Effector memory CD8-positive, alpha-beta T cell (primary cell): ENCODE measurements around the gene YBX1.
A peak's percentile ranks its signal among the peaks of the same experiment; 100 is the strongest.
"Not testable (repeated sequence)": the region's sequence is repeated elsewhere in the genome, so short reads cannot be mapped to it uniquely, and the experiment has no call there.

Source experiments
- ATAC-seq: fragments of 150-1000 bp; cut with Tn5 transposase; replicated peaks from 2 replicates; pipeline ENCODE4 v1.10.0; 2021; ENCODE audit warnings: mild to moderate bottlenecking, moderate library complexity
- DNase-seq, 3 experiments: peaks; one replicate each; pipeline ENCODE4 v3.0.0; 2021
- H3K27ac Mint-ChIP-seq, 2 donors: one replicate each; pipeline ENCODE4 v1.8.0; 2022; ENCODE audit warnings: mild to moderate bottlenecking in 2 of 2, mixed read lengths in 2 of 2, moderate library complexity in 2 of 2
- H3K27me3 Mint-ChIP-seq, 2 donors: one replicate each; pipeline ENCODE4 v1.8.0; 2022; ENCODE audit warnings: mixed read lengths in 2 of 2
- H3K36me3 Mint-ChIP-seq: one replicate; pipeline ENCODE4 v1.8.0; 2022; ENCODE audit warnings: mild to moderate bottlenecking, moderate library complexity, mixed read lengths; ENCODE audit not compliant: insufficient read depth
- H3K4me1 Mint-ChIP-seq, 2 donors: one replicate each; pipeline ENCODE4 v1.8.0; 2022; ENCODE audit warnings: low read depth in 2 of 2, mixed read lengths in 2 of 2
- H3K4me3 Mint-ChIP-seq, 2 donors: one replicate each; pipeline ENCODE4 v1.8.0; 2022; ENCODE audit warnings: mild to moderate bottlenecking in 2 of 2, mixed read lengths in 2 of 2, moderate library complexity in 2 of 2
- H3K9me3 Mint-ChIP-seq, 2 donors: one replicate each; pipeline ENCODE4 v1.8.0; 2022; ENCODE audit warnings: mixed read lengths in 2 of 2

YBX1 gene

GRCh38 chr1:42679364-42679983 lies 2.7 kb upstream of the YBX1 start:
- ATAC-seq (no peak), DNase-seq (no peak)
- peaks cover 26 to 28% of the 10 kb centered on the region in 2 donors for H3K4me1 Mint-ChIP-seq
- H3K27me3 Mint-ChIP-seq, result no peaks in the 10 kb centered on the region
- H3K9me3 Mint-ChIP-seq, result no peaks in the 10 kb centered on the region
- H3K27ac Mint-ChIP-seq, result no peak overlapping the region
- H3K36me3 Mint-ChIP-seq, result peaks cover 38% of the 10 kb centered on the region
- no peak overlapping the region for H3K4me3 Mint-ChIP-seq

DNA sequence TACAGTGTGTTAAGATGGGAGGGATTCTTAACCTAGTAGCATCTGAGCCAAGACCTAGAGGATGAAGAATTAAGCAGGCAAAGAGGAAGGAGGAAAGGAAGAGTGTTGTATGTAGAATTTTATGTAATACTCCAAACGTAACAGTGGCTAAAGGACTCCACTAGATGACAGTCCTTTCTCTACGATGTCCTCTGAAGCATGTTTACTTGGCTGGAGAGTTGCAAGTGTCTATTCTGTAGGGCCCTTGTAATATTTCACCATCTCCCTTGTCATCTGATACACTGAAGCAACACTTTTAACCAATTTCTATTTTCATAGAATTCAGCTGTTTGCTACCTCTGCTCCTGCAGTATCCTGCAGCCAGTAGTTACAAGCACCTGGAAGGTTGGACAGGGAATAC lies 2.2 kb upstream of the YBX1 start:
- no peak for DNase-seq
- Mint-ChIP-seq H3K27ac (no peak overlapping the region), H3K4me1 (peaks cover 32 to 33% of the 10 kb centered on the region in 2 donors), H3K36me3 (peaks cover 43% of the 10 kb centered on the region), H3K4me3 (peak overlapping the region in 1 of 2 donors; percentile 31), H3K9me3 (no peaks in the 10 kb centered on the region), H3K27me3 (no peaks in the 10 kb centered on the region)
- no peak for ATAC-seq

- H3K27ac Mint-ChIP-seq, result peak overlapping the region; percentile 96 to 98
- ATAC-seq (no peak), DNase-seq (peak in 1 of 3 experiments; percentile 9)
- H3K4me1 Mint-ChIP-seq, result peaks cover 36 to 44% of the 10 kb centered on the region in 2 donors
- H3K9me3 Mint-ChIP-seq, result no peaks in the 10 kb centered on the region
- no peaks in the 10 kb centered on the region for H3K27me3 Mint-ChIP-seq
- H3K4me3 Mint-ChIP-seq, result peak overlapping the region; percentile 97 to 98
- H3K36me3 Mint-ChIP-seq, result peaks cover 46% of the 10 kb centered on the region
Observed at GRCh38 chr1:42680921-42681683, 1.1 kb upstream of the YBX1 start.

DNA sequence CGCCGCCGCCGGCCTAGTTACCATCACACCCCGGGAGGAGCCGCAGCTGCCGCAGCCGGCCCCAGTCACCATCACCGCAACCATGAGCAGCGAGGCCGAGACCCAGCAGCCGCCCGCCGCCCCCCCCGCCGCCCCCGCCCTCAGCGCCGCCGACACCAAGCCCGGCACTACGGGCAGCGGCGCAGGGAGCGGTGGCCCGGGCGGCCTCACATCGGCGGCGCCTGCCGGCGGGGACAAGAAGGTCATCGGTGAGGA lies 193 bp downstream of the YBX1 start:
- H3K27me3 Mint-ChIP-seq, H3K9me3 Mint-ChIP-seq, DNase-seq: not testable (repeated sequence)
- peak; percentile 11 for ATAC-seq
- Mint-ChIP-seq H3K4me1 (peaks cover 42 to 57% of the 10 kb centered on the region in 2 donors), H3K27ac (peak overlapping the region; percentile 96 to 98), H3K4me3 (peak overlapping the region; percentile 97 to 98), H3K36me3 (peaks cover 41% of the 10 kb centered on the region)

DNA sequence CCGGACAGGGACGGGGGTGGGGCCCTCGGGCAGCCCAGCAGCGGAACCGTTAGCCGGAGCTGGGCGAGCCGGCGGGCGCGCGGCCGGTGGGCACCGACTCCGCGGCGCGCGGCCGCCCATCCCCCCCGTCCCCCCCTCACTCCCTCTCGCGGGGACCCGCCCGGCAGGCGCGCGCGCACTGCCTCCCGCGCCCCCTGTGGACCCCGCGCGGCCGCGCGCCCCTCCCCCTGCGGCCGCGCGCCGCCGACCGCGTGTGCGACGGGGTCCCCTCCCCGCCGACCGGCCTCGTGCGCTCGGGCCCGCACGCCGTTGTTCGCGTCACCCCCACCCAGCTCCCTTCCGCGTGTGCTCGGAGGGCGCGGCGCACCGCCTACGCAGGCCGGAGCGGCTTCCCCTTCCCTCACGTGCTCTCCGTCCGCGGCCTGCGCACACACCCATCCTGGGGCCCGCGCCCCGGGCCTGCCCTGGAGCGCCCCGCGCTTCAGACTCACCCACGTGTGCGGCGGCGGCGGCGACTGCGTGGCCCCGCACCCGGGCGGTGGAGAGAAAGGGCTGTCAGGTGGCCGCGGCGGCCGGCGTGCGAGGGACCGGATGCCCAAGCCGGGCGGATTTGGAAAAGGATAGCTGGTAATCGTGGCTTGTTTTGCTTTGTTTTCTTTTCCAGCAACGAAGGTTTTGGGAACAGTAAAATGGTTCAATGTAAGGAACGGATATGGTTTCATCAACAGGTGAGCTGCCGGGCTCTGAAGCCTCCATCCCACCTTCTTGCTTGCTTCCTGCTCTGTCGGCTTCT lies 717 bp downstream of the YBX1 start:
- no peaks in the 10 kb centered on the region for H3K27me3 Mint-ChIP-seq
- no peaks in the 10 kb centered on the region for H3K9me3 Mint-ChIP-seq
- H3K36me3 Mint-ChIP-seq, result peaks cover 43% of the 10 kb centered on the region
- H3K4me3 Mint-ChIP-seq, result peak overlapping the region; percentile 91 to 95
- peak; percentile 49 to 57 (median 53) for DNase-seq
- H3K4me1 Mint-ChIP-seq, result peaks cover 47 to 62% of the 10 kb centered on the region in 2 donors
- peak; percentile 49 for ATAC-seq
- peak overlapping the region; percentile 96 to 98 for H3K27ac Mint-ChIP-seq

DNA sequence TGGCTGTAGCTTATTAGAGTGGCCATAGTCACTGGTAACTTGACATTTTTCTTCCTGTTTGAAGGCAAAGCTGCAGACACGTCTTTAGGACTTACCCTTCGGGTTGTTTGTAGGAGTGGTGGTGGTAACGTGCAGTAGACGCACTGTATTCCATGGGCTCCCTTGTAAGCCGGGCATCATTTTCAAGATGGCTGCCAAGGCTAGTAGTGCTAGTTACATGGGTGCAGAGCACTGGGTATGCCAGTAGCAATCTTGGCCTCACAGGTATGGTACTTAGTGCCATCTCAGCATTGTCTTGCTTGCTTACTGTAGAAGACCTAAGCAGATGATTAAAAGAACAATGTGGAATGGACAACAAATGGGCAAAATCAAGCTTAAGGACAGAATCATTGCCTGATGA lies 1.9 kb downstream of the YBX1 start:
- no peaks in the 10 kb centered on the region for H3K9me3 Mint-ChIP-seq
- no peaks in the 10 kb centered on the region for H3K27me3 Mint-ChIP-seq
- ATAC-seq (no peak), DNase-seq (no peak)
- H3K4me1 Mint-ChIP-seq, result peaks cover 57 to 72% of the 10 kb centered on the region in 2 donors
- peak overlapping the region; percentile 91 to 95 for H3K4me3 Mint-ChIP-seq
- H3K36me3 Mint-ChIP-seq, result peaks cover 43% of the 10 kb centered on the region
- H3K27ac Mint-ChIP-seq, result peak overlapping the region; percentile 96 to 98

DNA sequence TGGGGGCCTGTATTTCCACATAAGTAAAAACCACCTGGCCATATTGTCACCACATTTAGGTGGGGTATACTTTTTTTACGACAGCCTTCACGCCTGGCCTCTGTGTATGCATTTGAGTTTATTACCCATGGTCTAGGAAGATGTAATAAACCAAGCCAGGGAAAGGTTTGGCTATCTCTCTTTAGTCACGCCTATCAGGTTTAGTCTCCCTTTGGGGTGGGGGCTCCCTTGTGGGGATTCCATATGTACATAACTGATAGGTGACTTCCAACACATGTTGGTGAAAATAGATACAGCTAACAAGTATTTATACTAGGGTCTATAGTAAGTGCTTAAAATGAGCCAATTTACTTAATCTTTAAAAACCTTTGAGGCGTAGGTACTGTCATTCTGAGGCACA lies 4.2 kb downstream of the YBX1 start:
- no peaks in the 10 kb centered on the region for H3K27me3 Mint-ChIP-seq
- H3K4me1 Mint-ChIP-seq, result peaks cover 56 to 83% of the 10 kb centered on the region in 2 donors
- ATAC-seq (no peak), DNase-seq (no peak)
- H3K4me3 Mint-ChIP-seq, result peak overlapping the region; percentile 91 to 95
- no peak overlapping the region for H3K27ac Mint-ChIP-seq
- no peaks in the 10 kb centered on the region for H3K9me3 Mint-ChIP-seq
- peaks cover 45% of the 10 kb centered on the region for H3K36me3 Mint-ChIP-seq

DNA sequence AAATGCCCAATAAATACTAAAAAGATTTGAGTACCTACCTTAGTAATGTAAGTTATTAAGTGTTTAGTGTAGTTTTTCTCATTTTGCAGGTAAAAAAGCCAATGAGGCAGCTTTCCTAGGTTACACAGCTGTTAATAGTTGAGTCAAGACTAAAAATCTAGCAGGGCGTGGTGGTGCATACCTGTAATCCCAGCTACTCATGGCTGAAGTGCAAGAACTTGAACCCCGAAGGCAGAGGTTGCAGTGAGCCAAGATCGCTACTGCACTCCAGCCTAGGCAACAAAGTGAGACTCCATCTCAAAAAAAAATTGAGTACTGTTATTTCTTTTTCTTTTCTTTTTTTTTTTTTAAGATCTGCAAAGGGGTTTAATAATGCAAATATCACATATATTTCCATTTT lies 7.7 kb downstream of the YBX1 start:
- DNase-seq (no peak), ATAC-seq (no peak)
- peaks cover 50 to 87% of the 10 kb centered on the region in 2 donors for H3K4me1 Mint-ChIP-seq
- H3K4me3 Mint-ChIP-seq, result peak overlapping the region; percentile 5 to 95
- peak overlapping the region in 1 of 2 donors; percentile 59 for H3K27ac Mint-ChIP-seq
- no peaks in the 10 kb centered on the region for H3K27me3 Mint-ChIP-seq
- H3K36me3 Mint-ChIP-seq, result peaks cover 45% of the 10 kb centered on the region
- H3K9me3 Mint-ChIP-seq, result no peaks in the 10 kb centered on the region

DNA sequence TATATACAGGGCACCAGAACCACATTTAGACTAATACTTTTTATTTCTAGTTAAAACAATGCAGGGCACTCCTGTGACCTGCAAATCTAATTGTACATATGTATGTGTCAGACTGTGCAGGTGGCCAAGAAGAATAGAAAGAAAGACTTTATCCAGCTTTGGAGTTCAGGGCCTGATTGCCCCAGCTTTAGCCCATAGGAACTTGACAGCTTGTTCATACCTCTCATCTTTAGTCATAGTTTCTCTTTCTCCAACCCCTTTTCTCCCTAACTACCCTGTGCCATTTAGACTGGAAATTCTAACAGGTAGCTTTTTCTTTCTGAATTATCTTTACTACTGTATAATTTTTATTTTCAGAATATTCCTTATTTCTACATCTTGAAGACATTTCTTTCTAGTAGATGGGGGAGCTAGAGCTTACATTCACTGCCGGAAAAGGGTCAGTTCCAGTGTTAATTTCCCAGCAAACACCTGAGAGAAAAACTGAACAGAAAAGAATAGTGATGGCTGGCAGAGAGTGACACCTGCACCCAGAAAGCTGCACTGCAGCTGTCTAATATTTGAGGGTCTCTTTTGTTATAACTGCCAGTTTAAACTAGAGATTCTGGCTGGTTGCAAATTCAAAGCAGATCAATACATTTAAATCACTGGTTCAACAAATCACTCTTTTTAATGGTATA lies 8.4 kb downstream of the YBX1 start:
- Mint-ChIP-seq H3K4me3 (peak overlapping the region; percentile 17 to 95), H3K27ac (no peak overlapping the region)

DNA sequence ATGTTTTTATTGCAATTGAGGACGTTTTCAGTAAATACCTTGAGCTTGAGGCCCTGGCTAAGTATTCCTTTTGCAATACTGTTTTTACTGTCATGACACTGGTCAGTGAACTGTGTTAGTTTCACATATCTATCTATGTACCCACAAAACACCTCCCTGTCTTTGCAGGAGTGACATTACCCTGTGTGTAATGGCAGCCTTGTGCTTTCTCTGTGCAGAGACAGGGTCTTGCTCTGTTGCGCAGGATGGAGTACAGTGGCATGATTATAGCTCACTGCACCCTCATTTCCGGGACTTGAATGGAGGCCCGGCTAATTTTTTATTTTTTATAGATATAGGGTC lies 8.9 kb downstream of the YBX1 start:
- ATAC-seq (peak; percentile 32), DNase-seq (no peak)
- H3K9me3 Mint-ChIP-seq, result no peaks in the 10 kb centered on the region
- no peaks in the 10 kb centered on the region for H3K27me3 Mint-ChIP-seq
- peaks cover 53% of the 10 kb centered on the region for H3K36me3 Mint-ChIP-seq
- no peak overlapping the region for H3K27ac Mint-ChIP-seq
- peak overlapping the region in 1 of 2 donors; percentile 95 for H3K4me3 Mint-ChIP-seq
- peaks cover 46 to 78% of the 10 kb centered on the region in 2 donors for H3K4me1 Mint-ChIP-seq

More for the DNA sequence above, 8.4 kb downstream of the YBX1 start:
- Mint-ChIP-seq H3K27me3 (no peaks in the 10 kb centered on the region), H3K36me3 (peaks cover 47% of the 10 kb centered on the region), H3K4me1 (peaks cover 46 to 83% of the 10 kb centered on the region in 2 donors), H3K9me3 (no peaks in the 10 kb centered on the region)
- ATAC-seq, result peak; percentile 35
- no peak for DNase-seq

- H3K36me3 Mint-ChIP-seq, result peaks cover 62% of the 10 kb centered on the region
Observed at GRCh38 chr1:42692461-42692860, 10.2 kb downstream of the YBX1 start.

DNA sequence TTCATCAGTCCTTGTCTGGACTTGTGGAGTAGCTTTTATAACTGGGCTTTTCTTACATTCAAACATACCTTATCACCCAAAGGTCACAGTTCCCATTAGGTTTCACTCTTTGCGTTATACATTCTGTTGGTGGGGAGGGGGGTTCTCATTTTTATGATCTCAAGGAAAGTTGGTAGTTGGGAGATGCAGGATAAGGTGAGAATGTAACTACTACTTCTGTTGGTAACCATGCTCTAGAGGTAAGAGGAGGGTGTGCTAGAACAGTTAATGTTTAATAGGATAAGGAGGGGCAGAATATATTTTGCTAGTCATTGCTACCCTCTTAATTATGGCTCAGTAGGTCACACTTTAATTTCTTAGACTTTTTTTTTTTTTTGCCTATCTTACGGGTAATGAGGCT lies 10.7 kb downstream of the YBX1 start:
- no peaks in the 10 kb centered on the region for H3K27me3 Mint-ChIP-seq
- DNase-seq, result no peak
- H3K9me3 Mint-ChIP-seq, result no peaks in the 10 kb centered on the region
- H3K27ac Mint-ChIP-seq, result peak overlapping the region; percentile 61 to 72
- ATAC-seq, result no peak
- H3K4me1 Mint-ChIP-seq, result peaks cover 35 to 60% of the 10 kb centered on the region in 2 donors
- H3K4me3 Mint-ChIP-seq, result peak overlapping the region; percentile 2 to 95
- H3K36me3 Mint-ChIP-seq, result peaks cover 66% of the 10 kb centered on the region

More at GRCh38 chr1:42692461-42692860, 10.2 kb downstream of the YBX1 start:
- Mint-ChIP-seq H3K27ac (peak overlapping the region; percentile 58 to 72), H3K4me1 (peaks cover 40 to 65% of the 10 kb centered on the region in 2 donors), H3K27me3 (no peaks in the 10 kb centered on the region), H3K9me3 (no peaks in the 10 kb centered on the region), H3K4me3 (peak overlapping the region; percentile 2 to 95)
- ATAC-seq (no peak), DNase-seq (no peak)

DNA sequence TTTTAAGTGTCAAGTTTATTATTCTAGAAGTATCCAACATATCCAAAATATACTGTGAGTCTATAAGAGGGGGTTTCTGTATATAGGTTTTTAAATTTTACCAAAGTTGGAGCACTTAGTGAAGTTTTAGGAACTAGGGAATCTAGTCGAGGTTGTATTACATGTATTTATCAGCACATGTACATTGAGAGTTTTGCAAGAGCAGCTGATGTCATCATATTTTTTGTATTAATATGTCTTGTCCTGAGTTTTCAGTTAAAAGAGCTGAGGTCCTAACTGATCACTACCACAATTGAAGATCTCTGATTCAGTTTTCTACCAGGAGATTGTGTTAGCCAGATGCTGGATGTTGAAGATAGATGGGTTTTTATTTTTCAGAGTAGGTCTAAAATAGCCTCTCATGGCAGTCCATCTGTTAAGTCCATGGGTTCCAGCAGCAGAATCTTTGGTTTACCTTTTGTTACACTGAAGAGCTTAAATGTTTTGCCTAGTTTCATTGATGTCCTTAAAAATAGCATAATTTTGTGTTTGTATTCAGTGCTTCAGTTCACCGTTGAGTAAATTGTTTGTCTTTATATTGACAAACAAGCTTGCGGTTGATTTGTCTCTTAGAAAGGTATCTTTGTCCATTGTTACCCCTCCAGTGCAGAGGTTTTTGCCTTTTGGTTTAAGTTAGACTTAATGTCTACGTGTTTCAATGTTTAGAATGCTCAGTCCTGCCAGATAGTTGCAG lies 16.0 kb downstream of the YBX1 start:
- H3K9me3 Mint-ChIP-seq, result no peaks in the 10 kb centered on the region
- peaks cover 99% of the 10 kb centered on the region for H3K36me3 Mint-ChIP-seq
- no peak for DNase-seq
- H3K4me1 Mint-ChIP-seq, result peaks cover 9 to 17% of the 10 kb centered on the region in 2 donors
- no peaks in the 10 kb centered on the region for H3K27me3 Mint-ChIP-seq
- H3K4me3 Mint-ChIP-seq, result no peak overlapping the region
- peak overlapping the region; percentile 45 to 74 for H3K27ac Mint-ChIP-seq
- no peak for ATAC-seq
